T follicular helper cell (primary cell): Measurements from ENCODE around the gene IDI1.
"Not testable (repeated sequence)": the region's sequence is repeated elsewhere in the genome, so short reads cannot be mapped to it uniquely, and the experiment has no call there.

ENCODE experiments used
- DNase-seq: peaks from one replicate; pipeline ENCODE4 v3.0.0-alpha.2; 2020; ENCODE audit warnings: low read depth

Gene IDI1

GRCh38 chr10:1034758-1035157 lies 14.2 kb downstream of the IDI1 start:
- DNase-seq = no peak

GRCh38 chr10:1033601-1034000 lies 15.3 kb downstream of the IDI1 start:
- no peak for DNase-seq

- DNase-seq = no peak
These were observed 19.1 kb downstream of the IDI1 start for GRCh38 chr10:1029838-1030237.

GRCh38 chr10:1026578-1026977 lies 22.3 kb downstream of the IDI1 start:
- no peak for DNase-seq

- DNase-seq = no peak
These were observed 23.2 kb downstream of the IDI1 start, which contains the start of gene IDI2 for GRCh38 chr10:1025683-1026082. Gene IDI2, minus strand, starts transcription at chr10:1025859. Its CDS starts 1,136 bp downstream, at chr10:1024723.

GRCh38 chr10:1024103-1024502 lies 24.8 kb downstream of the IDI1 start:
- no peak for DNase-seq

- DNase-seq = no peak
These were observed 26.5 kb downstream of the IDI1 start for GRCh38 chr10:1022413-1022812.

GRCh38 chr10:1020958-1021357 lies 28.0 kb downstream of the IDI1 start:
- DNase-seq = no peak

GRCh38 chr10:1020460-1020859 lies 28.5 kb downstream of the IDI1 start:
- no peak for DNase-seq

GRCh38 chr10:1019362-1019761 lies 29.6 kb downstream of the IDI1 start:
- no peak for DNase-seq

- no peak for DNase-seq
These were observed 33.2 kb downstream of the IDI1 start for GRCh38 chr10:1015688-1016087.

GRCh38 chr10:1011696-1012095 lies 37.2 kb downstream of the IDI1 start:
- no peak for DNase-seq

- no peak for DNase-seq
These were observed 38.2 kb downstream of the IDI1 start for GRCh38 chr10:1010703-1011102.

GRCh38 chr10:1009947-1010346 lies 39.0 kb downstream of the IDI1 start:
- DNase-seq = not testable (repeated sequence)

- DNase-seq = no peak
These were observed 39.8 kb downstream of the IDI1 start for GRCh38 chr10:1009071-1009494.

- no peak for DNase-seq
These were observed 41.3 kb downstream of the IDI1 start for GRCh38 chr10:1007583-1007982.

- DNase-seq = no peak
These were observed 42.3 kb downstream of the IDI1 start for GRCh38 chr10:1006573-1006972.

GRCh38 chr10:1003884-1004670 lies 44.8 kb downstream of the IDI1 start:
- DNase-seq = no peak

GRCh38 chr10:1002425-1003006 lies 46.4 kb downstream of the IDI1 start:
- no peak for DNase-seq

- no peak for DNase-seq
These were observed 51.5 kb downstream of the IDI1 start for GRCh38 chr10:997266-998022.

- no peak for DNase-seq
These were observed 52.9 kb downstream of the IDI1 start for GRCh38 chr10:996031-996430.

- DNase-seq = no peak
These were observed 53.4 kb downstream of the IDI1 start for GRCh38 chr10:995559-995926.
